Stimulated activated CD8-positive, alpha-beta memory T cell treated with anti-CD3 and anti-CD28 coated beads, Interleukin-12 subunit alpha, Interleukin-12 subunit beta, amount 100 ng/mL, for 4 hours (primary cell): ENCODE results near the gene OAS2.
A peak's percentile ranks its signal among the peaks of the same experiment; 100 is the strongest.
"Not testable (repeated sequence)": the region's sequence is repeated elsewhere in the genome, so short reads cannot be mapped to it uniquely, and the experiment has no call there.

Experiments used
- DNase-seq: peaks from one replicate; pipeline ENCODE4 v3.0.0-alpha.2; 2020; ENCODE audit warnings: low read depth

The OAS2 gene

DNA sequence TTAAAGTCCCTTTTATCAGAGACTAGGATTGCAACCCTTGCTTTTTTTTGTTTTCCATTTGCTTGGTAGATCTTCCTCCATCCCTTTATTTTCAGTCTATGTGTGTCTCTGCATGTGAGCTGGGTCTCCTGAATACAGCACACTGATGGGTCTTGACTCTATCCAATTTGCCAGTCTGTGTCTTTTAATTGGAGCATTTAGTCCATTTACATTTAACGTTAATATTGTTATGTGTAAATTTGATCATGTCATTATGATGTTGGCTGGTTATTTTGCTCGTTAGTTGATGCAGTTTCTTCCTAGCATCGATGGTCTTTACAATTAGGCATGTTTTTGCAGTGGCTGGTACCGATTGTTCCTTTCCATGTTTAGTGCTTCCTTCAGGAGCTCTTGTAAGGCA is 21.2 kb upstream of the OAS2 start:
- DNase-seq = not testable (repeated sequence)

DNA sequence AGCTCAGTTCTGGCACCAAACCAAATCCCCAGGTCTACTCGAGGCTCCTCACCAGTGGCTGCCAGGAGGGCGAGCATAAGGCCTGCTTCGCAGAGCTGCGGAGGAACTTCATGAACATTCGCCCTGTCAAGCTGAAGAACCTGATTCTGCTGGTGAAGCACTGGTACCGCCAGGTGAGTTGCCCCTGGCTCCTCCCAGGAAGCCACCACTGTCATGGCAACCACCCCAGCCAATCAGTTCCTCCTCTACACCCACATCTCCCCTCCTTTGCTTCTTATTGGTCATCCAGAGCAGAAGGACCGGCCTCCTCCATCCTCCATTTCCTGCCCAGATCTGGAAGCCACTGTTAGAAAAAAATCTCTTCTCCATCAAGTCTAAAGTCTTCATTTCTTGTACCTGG is 17.2 kb upstream of the OAS2 start:
- DNase-seq = no peak

DNA sequence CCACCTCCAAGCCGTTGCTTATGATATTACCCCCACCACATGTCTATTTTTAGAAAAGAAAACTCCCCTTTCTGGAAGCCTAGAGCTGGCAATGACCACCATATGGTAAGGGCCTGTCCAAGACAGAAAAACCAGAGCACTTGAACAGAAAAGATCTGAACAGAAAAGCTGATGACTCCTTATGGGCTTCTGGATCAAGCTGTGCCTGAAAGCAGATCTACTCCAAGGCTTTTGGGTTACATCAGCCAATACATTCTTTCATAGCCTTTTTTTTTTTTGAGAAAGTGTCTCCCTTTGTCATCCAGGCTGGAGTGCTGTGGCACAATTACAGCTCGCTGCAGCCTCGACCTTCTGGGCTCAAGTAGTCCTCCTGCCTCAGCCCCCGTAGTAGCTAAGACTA is 16.8 kb upstream of the OAS2 start:
- no peak for DNase-seq

DNA sequence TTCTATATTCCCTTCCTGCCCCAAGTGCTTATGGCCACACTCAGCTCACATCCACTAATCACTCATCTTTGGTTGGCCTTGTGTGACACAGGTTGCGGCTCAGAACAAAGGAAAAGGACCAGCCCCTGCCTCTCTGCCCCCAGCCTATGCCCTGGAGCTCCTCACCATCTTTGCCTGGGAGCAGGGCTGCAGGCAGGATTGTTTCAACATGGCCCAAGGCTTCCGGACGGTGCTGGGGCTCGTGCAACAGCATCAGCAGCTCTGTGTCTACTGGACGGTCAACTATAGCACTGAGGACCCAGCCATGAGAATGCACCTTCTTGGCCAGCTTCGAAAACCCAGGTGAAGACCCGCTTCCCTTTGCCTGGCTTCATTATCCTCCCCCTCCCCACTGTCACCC is 15.8 kb upstream of the OAS2 start:
- no peak for DNase-seq

DNA sequence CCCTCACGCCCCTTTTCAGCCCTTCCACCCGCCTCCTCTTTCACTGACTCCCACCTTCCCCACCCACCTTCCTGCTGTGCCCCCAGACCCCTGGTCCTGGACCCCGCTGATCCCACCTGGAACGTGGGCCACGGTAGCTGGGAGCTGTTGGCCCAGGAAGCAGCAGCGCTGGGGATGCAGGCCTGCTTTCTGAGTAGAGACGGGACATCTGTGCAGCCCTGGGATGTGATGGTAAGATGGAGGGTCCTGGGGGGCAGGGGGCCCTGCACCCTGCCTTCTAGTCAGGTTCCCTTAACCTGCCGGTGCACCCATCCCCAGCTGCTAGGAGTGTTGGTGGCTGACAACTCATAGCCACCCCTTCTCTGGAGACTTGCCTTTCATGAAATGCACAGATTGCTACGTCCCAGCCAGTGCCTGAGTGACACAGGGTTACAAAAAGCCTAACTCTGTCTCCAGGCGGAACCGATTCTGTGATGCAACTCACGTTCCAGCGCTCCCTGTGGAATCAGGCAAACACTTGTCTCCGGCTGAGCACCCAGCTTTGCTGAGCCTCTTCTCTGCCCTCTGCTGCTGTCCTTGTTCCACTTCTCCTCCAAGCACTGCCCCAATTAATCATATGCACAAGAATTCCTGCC is 15.0 kb upstream of the OAS2 start:
- no peak for DNase-seq

DNA sequence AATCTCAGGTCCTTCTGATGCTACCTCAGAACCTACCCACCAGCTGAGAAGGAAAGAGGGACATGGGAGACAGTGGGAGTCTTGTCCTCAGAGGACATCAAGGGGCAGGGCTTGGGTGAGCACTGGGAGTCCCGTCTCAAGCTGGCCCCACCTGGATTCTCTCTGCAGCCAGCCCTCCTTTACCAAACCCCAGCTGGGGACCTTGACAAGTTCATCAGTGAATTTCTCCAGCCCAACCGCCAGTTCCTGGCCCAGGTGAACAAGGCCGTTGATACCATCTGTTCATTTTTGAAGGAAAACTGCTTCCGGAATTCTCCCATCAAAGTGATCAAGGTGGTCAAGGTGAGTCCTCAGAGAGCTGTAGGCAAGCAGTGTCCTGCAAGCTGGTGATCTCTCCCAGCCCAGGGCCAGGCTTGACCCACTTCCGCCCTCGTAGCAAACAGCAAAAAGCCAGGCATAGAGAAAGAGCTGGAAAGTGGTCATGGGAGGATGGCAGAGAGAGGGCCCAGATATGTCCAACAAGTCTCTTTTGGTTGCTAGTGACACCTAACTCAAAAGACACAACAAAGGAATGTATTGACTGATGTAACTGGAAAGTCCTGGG is 14.2 kb upstream of the OAS2 start:
- DNase-seq = no peak

DNA sequence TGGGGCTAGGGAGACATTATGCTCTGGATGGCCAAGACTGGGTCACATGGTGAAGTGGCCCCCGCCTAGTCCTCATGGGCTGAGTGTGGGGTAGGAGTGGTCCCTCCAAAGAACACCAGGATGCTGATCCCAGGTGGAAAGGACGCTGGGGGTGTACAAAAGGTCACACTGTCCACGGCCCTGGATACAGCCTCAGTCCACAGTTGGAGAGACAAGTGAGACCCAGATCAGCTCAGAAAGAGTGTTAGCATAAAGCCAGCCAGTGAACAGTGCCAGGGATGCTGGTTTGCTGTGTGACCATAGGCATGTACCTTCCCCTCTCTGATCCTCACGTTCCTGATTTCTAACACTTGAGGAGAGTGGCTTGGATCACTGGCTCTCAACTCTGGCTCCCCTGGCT is 13.4 kb upstream of the OAS2 start:
- no peak for DNase-seq

DNA sequence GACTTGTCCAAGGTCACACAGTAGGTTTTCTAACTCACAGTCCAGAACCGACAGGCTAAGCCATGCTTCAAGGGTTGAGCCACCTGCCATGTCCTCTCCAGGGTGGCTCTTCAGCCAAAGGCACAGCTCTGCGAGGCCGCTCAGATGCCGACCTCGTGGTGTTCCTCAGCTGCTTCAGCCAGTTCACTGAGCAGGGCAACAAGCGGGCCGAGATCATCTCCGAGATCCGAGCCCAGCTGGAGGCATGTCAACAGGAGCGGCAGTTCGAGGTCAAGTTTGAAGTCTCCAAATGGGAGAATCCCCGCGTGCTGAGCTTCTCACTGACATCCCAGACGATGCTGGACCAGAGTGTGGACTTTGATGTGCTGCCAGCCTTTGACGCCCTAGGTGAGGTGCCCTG is 12.7 kb upstream of the OAS2 start:
- DNase-seq = no peak

DNA sequence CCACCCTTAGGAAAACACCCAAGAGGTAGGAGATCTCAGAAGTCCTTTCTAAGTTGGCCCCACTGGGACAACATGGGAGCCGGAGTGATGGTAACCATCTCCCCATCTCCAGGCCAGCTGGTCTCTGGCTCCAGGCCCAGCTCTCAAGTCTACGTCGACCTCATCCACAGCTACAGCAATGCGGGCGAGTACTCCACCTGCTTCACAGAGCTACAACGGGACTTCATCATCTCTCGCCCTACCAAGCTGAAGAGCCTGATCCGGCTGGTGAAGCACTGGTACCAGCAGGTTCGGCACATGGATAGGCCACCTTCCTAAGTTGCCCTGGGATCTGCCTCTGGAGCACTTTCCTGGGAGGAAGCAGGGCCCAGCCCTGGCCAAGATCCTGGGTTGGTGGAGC is 11.0 kb upstream of the OAS2 start:
- DNase-seq = no peak

DNA sequence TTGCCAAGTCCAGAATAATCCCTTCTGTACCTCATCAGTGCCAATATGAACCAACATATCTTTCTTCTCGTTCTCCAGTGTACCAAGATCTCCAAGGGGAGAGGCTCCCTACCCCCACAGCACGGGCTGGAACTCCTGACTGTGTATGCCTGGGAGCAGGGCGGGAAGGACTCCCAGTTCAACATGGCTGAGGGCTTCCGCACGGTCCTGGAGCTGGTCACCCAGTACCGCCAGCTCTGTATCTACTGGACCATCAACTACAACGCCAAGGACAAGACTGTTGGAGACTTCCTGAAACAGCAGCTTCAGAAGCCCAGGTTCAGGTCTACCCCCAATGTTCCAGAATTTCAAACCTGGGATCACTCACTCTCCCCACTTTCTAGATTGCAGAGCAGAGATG is 10.5 kb upstream of the OAS2 start:
- no peak for DNase-seq

DNA sequence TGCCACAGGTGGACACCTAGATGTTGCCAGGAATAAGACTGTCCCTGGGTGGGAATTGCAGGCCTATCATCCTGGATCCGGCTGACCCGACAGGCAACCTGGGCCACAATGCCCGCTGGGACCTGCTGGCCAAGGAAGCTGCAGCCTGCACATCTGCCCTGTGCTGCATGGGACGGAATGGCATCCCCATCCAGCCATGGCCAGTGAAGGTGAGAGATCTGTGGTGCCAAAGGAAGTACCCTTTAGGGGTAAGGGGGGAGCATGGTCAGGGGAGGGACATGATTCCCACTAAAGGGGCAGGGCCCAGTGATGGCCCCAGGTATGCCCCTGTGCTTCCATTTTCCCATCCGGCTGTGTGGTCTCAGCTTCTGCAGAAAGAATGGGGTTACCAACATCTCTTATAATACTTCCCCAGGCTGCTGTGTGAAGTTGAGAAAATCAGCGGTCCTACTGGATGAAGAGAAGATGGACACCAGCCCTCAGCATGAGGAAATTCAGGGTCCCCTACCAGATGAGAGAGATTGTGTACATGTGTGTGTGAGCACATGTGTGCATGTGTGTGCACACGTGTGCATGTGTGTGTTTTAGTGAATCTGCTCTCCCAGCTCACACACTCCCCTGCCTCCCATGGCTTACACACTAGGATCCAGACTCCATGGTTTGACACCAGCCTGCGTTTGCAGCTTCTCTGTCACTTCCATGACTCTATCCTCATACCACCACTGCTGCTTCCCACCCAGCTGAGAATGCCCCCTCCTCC is 8.6 kb upstream of the OAS2 start:
- no peak for DNase-seq

DNA sequence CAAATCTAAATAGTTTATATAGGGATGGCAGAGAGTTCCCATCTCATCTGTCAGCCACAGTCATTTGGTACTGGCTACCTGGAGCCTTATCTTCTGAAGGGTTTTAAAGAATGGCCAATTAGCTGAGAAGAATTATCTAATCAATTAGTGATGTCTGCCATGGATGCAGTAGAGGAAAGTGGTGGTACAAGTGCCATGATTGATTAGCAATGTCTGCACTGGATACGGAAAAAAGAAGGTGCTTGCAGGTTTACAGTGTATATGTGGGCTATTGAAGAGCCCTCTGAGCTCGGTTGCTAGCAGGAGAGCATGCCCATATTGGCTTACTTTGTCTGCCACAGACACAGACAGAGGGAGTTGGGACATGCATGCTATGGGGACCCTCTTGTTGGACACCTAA is 7.9 kb upstream of the OAS2 start:
- no peak for DNase-seq

DNA sequence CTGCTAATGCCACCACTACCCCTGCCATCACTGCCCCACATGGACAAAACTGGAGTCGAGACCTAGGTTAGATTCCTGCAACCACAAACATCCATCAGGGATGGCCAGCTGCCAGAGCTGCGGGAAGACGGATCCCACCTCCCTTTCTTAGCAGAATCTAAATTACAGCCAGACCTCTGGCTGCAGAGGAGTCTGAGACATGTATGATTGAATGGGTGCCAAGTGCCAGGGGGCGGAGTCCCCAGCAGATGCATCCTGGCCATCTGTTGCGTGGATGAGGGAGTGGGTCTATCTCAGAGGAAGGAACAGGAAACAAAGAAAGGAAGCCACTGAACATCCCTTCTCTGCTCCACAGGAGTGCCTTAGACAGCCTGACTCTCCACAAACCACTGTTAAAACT is 7.1 kb upstream of the OAS2 start:
- no peak for DNase-seq

DNA sequence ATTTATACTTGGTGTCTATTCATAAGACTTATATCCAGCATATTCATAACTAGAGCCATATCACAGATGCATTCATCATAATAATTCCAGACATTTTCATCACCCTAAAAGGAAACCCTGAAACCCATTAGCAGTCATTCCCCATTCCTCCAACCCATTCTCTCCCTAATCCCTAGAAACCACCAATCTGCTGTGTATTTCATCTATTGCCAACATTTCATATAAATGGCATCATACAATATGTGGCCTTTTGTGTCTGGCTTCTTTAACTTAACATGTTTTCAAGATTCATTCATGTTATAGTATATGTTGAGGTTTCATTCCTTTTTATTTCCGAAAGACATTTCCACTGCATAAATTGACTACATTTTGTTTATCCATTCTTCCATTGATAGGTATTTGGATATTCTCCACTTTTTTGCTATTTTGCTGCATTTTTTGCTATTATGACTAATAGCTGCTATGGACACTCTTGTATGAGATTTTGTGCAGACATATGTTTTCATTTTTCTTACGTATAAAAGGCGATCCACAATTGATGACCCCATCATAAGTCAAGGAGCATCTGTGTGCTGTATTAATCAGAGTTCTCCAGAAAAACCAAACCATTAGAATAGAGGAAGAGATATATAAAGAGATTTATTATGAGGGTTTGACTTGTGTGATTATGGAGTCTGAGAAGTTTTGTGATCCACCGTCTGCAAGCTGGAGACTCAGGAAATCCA is 5.1 kb upstream of the OAS2 start:
- DNase-seq = no peak

DNA sequence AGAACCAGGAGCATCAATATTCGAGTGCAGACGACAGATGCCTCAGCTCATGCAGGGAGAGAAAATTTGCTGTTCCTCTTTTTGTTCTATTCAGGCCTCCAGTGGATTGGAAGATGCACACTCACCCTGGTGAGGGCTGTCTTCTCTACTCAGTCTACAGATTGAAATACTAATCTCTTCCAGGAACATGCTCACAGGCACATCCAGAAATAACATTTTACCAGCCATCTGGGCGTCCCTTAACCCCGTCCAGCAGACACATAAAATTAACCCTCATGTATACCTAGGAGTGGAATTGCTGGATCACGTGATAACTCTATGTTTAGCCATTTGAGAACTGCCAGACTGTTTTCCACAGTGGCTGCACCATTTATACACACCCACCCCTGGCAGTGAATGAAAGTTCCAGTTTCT is 4.5 kb upstream of the OAS2 start:
- DNase-seq = no peak

DNA sequence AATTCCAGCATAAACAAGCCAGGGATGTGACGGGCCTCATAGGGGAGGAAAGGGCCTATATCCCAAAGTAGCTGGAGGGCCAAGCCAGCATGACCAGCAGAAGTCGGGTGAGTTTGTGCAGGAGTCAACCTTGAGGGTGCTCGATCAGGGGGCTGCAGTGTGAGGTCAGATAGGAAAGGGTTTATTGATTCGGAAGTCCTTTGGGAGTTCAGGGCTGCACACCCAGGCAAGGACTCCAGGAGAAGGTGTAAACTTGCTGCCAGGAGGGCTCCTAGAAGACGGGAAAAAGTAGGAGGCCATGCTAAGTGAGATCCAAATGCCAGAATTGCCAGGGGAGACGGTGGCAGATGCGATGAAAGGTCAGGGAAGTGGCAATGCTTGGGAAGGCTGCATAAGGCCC is 3.4 kb upstream of the OAS2 start:
- DNase-seq = no peak

DNA sequence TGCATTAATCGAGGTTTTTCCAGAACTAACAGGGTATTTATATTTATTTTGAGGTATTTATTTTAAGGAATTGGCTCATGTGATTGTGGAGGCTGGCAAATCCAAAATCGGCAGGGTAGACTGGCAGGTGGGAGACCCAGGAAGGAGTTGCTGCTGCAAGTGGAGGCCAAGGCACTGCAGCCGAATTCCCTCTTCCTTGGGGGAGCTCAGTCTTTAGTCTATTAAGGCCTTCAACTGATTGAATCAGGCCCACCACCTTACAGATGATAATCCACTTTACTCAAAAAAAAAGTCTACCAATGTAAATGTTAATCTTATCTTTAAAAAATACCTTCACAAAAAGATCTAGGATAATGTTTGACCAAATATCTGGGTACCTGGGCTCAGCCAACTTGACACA is 1.2 kb upstream of the OAS2 start:
- DNase-seq = no peak

DNA sequence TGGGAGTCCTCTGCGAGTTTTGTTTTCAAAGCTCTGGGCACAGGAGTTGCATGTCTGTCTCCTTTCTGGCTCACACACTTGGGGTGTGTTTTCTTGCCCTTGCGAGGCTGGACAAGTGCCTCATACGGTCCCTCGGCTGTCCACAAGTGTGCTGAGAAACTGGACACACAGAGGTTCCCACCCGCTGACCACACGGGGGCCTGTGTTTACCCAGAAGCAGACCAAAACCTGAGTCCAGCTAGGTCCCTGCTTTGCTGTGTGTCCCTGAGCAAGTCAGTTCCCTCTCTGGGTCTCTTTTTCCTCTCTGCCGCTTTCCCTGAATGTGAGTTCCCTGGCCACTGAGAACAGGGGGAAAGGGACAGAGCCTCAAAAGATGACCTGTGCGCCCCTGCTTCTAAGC is 678 bp upstream of the OAS2 start:
- no peak for DNase-seq

DNA sequence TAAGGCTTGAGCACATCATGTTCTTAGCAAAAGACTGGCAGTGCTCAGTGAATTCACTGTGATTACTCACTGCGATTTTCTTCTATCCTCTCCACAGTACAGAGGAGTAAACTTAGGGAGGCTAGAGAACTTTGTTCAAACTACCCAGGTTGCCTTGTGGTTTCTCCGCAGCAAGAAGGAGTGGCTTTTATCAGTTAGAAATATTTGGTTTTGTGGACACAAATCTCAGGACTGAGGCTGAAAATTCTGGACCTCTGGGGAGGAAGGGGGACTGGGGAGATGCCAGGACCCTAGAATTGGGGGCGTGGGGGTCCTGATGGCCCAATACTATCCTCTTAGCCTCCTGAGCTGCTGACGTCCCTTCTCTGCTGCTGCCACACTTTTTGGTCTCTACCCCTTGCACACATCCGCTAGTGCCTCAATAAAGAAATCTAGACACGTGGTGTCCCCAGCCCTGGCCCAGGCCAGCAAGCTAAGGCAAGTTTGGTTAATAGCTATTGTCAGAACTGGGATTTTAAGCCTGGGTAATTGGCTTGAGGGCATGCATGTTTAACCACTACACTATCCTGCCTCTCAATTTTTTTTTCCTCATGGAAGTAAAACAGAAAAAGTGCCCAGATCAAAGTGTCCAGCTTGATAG is 842 bp downstream of the OAS2 start:
- DNase-seq = peak; percentile 13

DNA sequence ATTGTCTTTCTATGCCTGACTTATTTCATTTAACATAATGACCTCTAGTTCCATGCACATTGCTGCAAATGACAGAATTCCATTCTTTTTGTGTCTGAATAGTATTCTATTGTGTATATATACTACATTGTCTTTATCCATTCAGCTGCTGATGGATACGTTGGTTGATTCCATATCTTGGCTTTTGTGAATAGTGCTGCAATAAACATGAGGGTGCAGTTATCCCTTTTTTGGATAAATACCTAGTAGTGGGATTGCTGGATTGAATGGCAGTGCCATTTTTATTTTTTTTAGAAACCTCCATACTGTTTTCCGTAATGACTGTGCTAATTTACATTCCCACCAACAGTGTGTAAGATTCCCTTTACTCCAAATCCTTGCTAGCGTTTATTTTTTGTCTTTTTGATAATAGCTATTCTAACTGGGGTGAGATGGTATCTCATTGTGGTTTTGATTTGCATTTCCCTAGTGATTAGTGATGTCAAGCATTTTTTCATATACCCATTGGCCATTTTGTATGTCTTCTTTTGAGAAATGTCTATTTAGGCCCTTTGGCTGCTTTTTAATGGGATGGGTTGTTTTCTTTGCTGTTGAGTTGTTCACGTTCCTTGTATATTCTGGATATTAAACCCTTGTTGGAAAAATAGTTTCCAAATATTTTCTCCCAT is 2.3 kb downstream of the OAS2 start:
- DNase-seq = no peak

DNA sequence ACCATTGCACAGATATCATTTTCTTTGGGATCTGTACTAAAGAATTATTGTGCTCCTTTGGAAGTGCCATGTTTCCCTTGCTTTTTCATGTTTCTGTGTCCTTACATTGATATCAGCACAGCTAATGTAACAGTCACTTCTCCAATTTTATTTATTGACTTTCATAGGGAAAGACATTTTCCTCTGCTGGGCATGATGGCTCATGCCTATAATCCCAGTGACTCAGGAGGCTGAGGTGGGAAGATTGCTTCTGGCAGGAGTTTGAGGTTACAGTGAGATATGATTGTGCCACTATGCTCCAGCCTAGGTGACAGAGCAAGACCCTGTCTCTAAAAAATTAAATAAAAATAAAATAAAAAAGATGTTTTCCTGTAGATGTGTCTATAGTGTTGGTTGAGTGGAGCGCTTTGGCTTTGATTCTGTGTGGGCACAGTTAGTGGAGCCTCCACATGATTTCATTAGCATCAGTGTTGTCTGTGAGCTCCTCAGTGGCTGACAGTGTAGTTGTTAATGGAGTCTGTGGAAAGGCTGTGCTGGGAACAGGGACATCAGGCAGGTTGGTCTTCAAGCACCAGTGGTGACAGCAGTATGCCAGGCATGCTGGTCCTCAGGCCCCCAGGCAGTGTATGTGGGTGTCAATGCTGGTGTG is 7.4 kb downstream of the OAS2 start:
- no peak for DNase-seq
